Right renal cortex interstitium (tissue), 3 donors: ENCODE measurements around the gene DNAJC5G. TPM values are rescaled to one million over a fixed set of nuclear protein-coding genes. Genes with fewer than 3 reads are reported as not detected.
"Not testable (repeated sequence)": the region's sequence is repeated elsewhere in the genome, so short reads cannot be mapped to it uniquely, and the experiment has no call there.

ENCODE experiments used
- DNase-seq, 3 donors: peaks; one replicate each; pipeline ENCODE4 v3.0.0-alpha.2; 2013; ENCODE audit warnings: low read depth in 3 of 3, low spot score in 2 of 3
- polyA plus RNA-seq, 3 donors: library from polyadenylated mRNA; unstranded; fragments of 120-200 nt; gene quantifications; one replicate each; pipeline ENCODE4 v1.2.1, GENCODE V29; 2013; ENCODE audit not compliant: insufficient read length in 3 of 3

DNAJC5G gene
- polyA plus RNA-seq, 3 donors = 0.47 to 0.76 (median 0.58) TPM

GRCh38 chr2:27272537-27273522 lies 2.4 kb upstream of the DNAJC5G start:
- not testable (repeated sequence) for DNase-seq

- no peak for DNase-seq
Measured at GRCh38 chr2:27278010-27278409, 2.8 kb downstream of the DNAJC5G start.

GRCh38 chr2:27280826-27281225 lies 5.6 kb downstream of the DNAJC5G start:
- DNase-seq = no peak

GRCh38 chr2:27281442-27281841 lies 6.2 kb downstream of the DNAJC5G start:
- no peak for DNase-seq

GRCh38 chr2:27281855-27282559 lies 6.8 kb downstream of the DNAJC5G start, which contains the start of gene TRIM54:
Gene TRIM54, plus strand, starts transcription at chr2:27282429. Its CDS starts 303 bp downstream, at chr2:27282732.
- no peak for DNase-seq

- no peak for DNase-seq
Measured at GRCh38 chr2:27282892-27283291, 7.7 kb downstream of the DNAJC5G start.

GRCh38 chr2:27284996-27285395 lies 9.8 kb downstream of the DNAJC5G start:
- no peak for DNase-seq

- DNase-seq = no peak
Measured at GRCh38 chr2:27285481-27285880, 10.2 kb downstream of the DNAJC5G start.

GRCh38 chr2:27288610-27289009 lies 13.4 kb downstream of the DNAJC5G start:
- DNase-seq = no peak

- no peak for DNase-seq
Measured at GRCh38 chr2:27290549-27290948, 15.3 kb downstream of the DNAJC5G start.

GRCh38 chr2:27291865-27292264 lies 16.6 kb downstream of the DNAJC5G start:
- DNase-seq = no peak

GRCh38 chr2:27294928-27295327 lies 19.7 kb downstream of the DNAJC5G start:
- DNase-seq = no peak

- no peak for DNase-seq
Measured at GRCh38 chr2:27296481-27296880, 21.2 kb downstream of the DNAJC5G start.

- DNase-seq = no peak
Measured at GRCh38 chr2:27297195-27297594, 22.0 kb downstream of the DNAJC5G start.

- no peak for DNase-seq
Measured at GRCh38 chr2:27298391-27299080, 23.3 kb downstream of the DNAJC5G start.

- DNase-seq = not testable (repeated sequence)
Measured at GRCh38 chr2:27300606-27301005, 25.4 kb downstream of the DNAJC5G start.

GRCh38 chr2:27303093-27304025 lies 28.1 kb downstream of the DNAJC5G start:
- no peak for DNase-seq

- DNase-seq = no peak
Measured at GRCh38 chr2:27304488-27305240, 29.4 kb downstream of the DNAJC5G start.

GRCh38 chr2:27305516-27305915 lies 30.3 kb downstream of the DNAJC5G start:
- no peak for DNase-seq
